Measurements from ENCODE around the gene GON4L.
A peak's percentile ranks its signal among the peaks of the same experiment; 100 is the strongest.
"Not testable (repeated sequence)": the region's sequence is repeated elsewhere in the genome, so short reads cannot be mapped to it uniquely, and the experiment has no call there.

Gene GON4L

GRCh38 chr1:155745284-155746228, 111.5 kb downstream of the GON4L start:
- DNase-seq = peak; percentile 94 to 99

GRCh38 chr1:155744711-155745283, 112.2 kb downstream of the GON4L start:
- DNase-seq = no peak

- no peak for DNase-seq
Observed at GRCh38 chr1:155741908-155742307, 115.1 kb downstream of the GON4L start.

- DNase-seq = no peak
Observed at GRCh38 chr1:155740995-155741394, 116.0 kb downstream of the GON4L start.

GRCh38 chr1:155729031-155729898, 127.7 kb downstream of the GON4L start:
- peak in 1 of 2 experiments; percentile 5 for DNase-seq

- DNase-seq = no peak
Observed at GRCh38 chr1:155725142-155725541, 131.9 kb downstream of the GON4L start.

- no peak for DNase-seq
Observed at GRCh38 chr1:155719703-155720102, 137.3 kb downstream of the GON4L start.

GRCh38 chr1:155718524-155719115, 138.4 kb downstream of the GON4L start:
- DNase-seq = not testable (repeated sequence)

GRCh38 chr1:155717041-155717440, 140.0 kb downstream of the GON4L start:
- DNase-seq = no peak

GRCh38 chr1:155715777-155716176, 141.2 kb downstream of the GON4L start:
- no peak for DNase-seq

GRCh38 chr1:155715056-155715455, 142.0 kb downstream of the GON4L start:
- DNase-seq = not testable (repeated sequence)

- no peak for DNase-seq
Observed at GRCh38 chr1:155713075-155713474, 143.9 kb downstream of the GON4L start.

- DNase-seq = not testable (repeated sequence)
Observed at GRCh38 chr1:155712636-155713035, 144.4 kb downstream of the GON4L start.

GRCh38 chr1:155711457-155711856, 145.6 kb downstream of the GON4L start:
- DNase-seq = not testable (repeated sequence)

- no peak for DNase-seq
Observed at GRCh38 chr1:155709391-155709790, 147.6 kb downstream of the GON4L start.

GRCh38 chr1:155706139-155706538, 150.9 kb downstream of the GON4L start:
- DNase-seq = no peak

- DNase-seq = not testable (repeated sequence)
Observed at GRCh38 chr1:155704414-155704813, 152.6 kb downstream of the GON4L start.

- DNase-seq = no peak
Observed at GRCh38 chr1:155703216-155703615, 153.8 kb downstream of the GON4L start.

GRCh38 chr1:155701675-155702074, 155.3 kb downstream of the GON4L start:
- not testable (repeated sequence) for DNase-seq

Measured in stimulated activated CD4-positive, alpha-beta T cell treated with anti-CD3 and anti-CD28 coated beads, Interleukin-4, amount 100 ng/mL, for 4 hours (primary cell).